ENCODE measurements around the gene MBD6. TPM values are rescaled to one million over a fixed set of nuclear protein-coding genes. Genes with fewer than 3 reads are reported as not detected.
"Not testable (repeated sequence)": the region's sequence is repeated elsewhere in the genome, so short reads cannot be mapped to it uniquely, and the experiment has no call there.

The MBD6 gene
- total and polyA plus RNA-seq, 2 of the 13 experiments (the other 11 are each of a cell fraction or from before 2014, with no cell fraction given) = 4.1 to 5.9 TPM

DNA sequence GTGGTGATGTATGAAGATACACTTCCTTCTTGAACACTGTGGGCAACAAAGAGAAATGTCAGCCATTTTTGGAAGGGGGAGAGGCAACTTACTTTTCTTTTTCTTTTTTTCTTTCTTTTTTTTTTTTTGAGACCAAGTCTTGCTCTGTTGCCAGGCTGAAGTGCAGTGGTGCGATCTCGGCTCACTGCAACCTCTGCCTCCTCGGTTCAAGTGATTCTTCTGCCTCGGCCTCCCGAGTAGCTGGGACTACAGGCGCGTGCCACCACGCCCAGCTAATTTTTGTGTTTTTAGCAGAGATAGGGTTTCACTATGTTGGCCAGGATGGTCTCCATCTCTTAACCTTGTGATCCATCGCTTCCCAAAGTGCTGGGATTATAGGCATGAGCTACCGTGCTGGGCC lies 4.9 kb upstream of the MBD6 start:
- 93% methylated on average over 10 of the region's 10 CpGs for WGBS (ENCODE audit: low lambda C conversion rate)

GRCh38 chr12:57518176-57518919 lies 4.3 kb upstream of the MBD6 start:
- FAIRE-seq (no peak), ATAC-seq (no peak), DNase-seq (ENCODE audit: low spot score) (no peak)
- TF ChIP-seq CEBPG (CRISPR knock-in tag; IDR thresholded peaks at IDR 0.05) (0 out of 2 replicates have a peak, but pooled peaks have one; percentile 36), SIN3B (IDR thresholded peaks at IDR 0.05; ENCODE audit: low read length) (no peak), CEBPB (IDR thresholded peaks at IDR 0.05; ENCODE audit: borderline replicate concordance, low read depth, low read length) (0 out of 2 replicates have a peak, but pooled peaks have one; percentile 44), SYNCRIP (IDR thresholded peaks at IDR 0.05; ENCODE audit: insufficient read depth, low read depth, low read length) (no peak), RBFOX2 (IDR thresholded peaks at IDR 0.05; ENCODE audit: low read depth, low read length) (peak; percentile 63), PAF1 (CRISPR knock-in tag; IDR thresholded peaks at IDR 0.05) (0 out of 2 replicates have a peak, but pooled peaks have one; percentile 8), ZBTB25 (CRISPR knock-in tag; IDR thresholded peaks at IDR 0.05) (peak; percentile 19; the same call in 1 of the 2 replicates), POLR2A (IDR thresholded peaks at IDR 0.05; ENCODE audit: insufficient read depth in 1 of 2, low read depth in 2 of 2, low read length in 2 of 2) (peak in 1 of 2 experiments; percentile 44; a peak in 1 of 4 replicates), SRF (IDR thresholded peaks at IDR 0.05; ENCODE audit: low read depth, low read length) (no peak)
- TF ChIP-seq, protein P1, sequence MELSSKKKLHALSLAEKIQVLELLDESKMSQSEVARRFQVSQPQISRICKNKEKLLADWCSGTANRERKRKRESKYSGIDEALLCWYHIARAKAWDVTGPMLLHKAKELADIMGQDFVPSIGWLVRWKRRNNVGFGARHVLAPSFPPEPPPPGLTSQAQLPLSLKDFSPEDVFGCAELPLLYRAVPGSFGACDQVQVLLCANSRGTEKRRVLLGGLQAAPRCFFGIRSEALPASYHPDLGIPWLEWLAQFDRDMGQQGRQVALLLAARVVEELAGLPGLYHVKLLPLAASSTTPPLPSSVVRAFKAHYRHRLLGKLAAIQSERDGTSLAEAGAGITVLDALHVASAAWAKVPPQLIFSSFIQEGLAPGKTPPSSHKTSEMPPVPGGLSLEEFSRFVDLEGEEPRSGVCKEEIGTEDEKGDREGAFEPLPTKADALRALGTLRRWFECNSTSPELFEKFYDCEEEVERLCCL (CRISPR knock-in tag; IDR thresholded peaks at IDR 0.05; ENCODE audit: borderline replicate concordance) = no peak
- CTCF ChIA-PET (ENCODE audit: low intra/inter-chr PET ratio, low total read pairs) = no interaction called here
- no peaks in the 10 kb centered on the region; a peak in 1 of 5 replicates for H3K27me3 ChIP-seq (ENCODE audit: control insufficient read depth in 1 of 2, insufficient read depth in 2 of 2, low read length in 2 of 2)
- H3K79me2 ChIP-seq (ENCODE audit: insufficient read depth, low read length) = peaks cover 27% of the 10 kb centered on the region
- peaks cover 31% of the 10 kb centered on the region for H3K4me1 ChIP-seq (ENCODE audit: insufficient read depth, low read length)
- in situ Hi-C loops (cut with HindIII; ENCODE audit: extremely low pct_ligation_motif_present, low pct_unique_long_range_greater_than_20kb) = no loop called here
- no peaks in the 10 kb centered on the region for H3K9me3 ChIP-seq (ENCODE audit: low read length)
- peak overlapping the region; percentile 100; the same call in 1 of the 2 replicates for H3K9ac ChIP-seq (ENCODE audit: insufficient read depth, low read depth, low read length)
- H4K20me1 ChIP-seq (ENCODE audit: insufficient read depth, low read length) = peaks cover 35% of the 10 kb centered on the region
- BruUV-seq (replicated peaks) = no TSS peak
- H3K4me3 ChIP-seq (replicated peaks in 1 of 3; ENCODE audit: insufficient read depth in 1 of 3, low read depth in 2 of 3, low read length in 3 of 3) = peak overlapping the region; percentile 70 to 99 (median 97)
- no peak overlapping the region for H2AFZ ChIP-seq (ENCODE audit: low read length)
- POLR2A ChIA-PET = interaction anchor here (1.0 to 7.8 kb wide), 8 partner anchors 14 to 73 kb away, joined by 3 to 90 read pairs (median 10); partner anchors contain the start of genes DCTN2, INHBE and PIP4K2C
- H3K27ac ChIP-seq (ENCODE audit: extremely low read length, insufficient read depth, low read length) = peak overlapping the region; percentile 97
- 67% methylated on average over 8 of the region's 8 CpGs for WGBS (ENCODE audit: low lambda C conversion rate)
- H3K36me3 ChIP-seq (replicated peaks in 1 of 2; ENCODE audit: control insufficient read depth in 1 of 2, insufficient read depth in 2 of 2, low read length in 2 of 2) = peaks cover 18 to 40% of the 10 kb centered on the region in 2 experiments
- peak overlapping the region; percentile 85 for H3K4me2 ChIP-seq (ENCODE audit: low read depth, low read length)
- intact Hi-C loops (cut with micrococcal nuclease; ENCODE audit: unreplicated experiment) = no loop called here

More for the DNA sequence above, 4.9 kb upstream of the MBD6 start:
- POLR2A ChIA-PET = interaction anchor here (1.0 to 7.8 kb wide), 9 partner anchors 14 to 83 kb away, joined by 3 to 90 read pairs (median 4); partner anchors contain the start of genes DCTN2, INHBC and PIP4K2C
- Histone ChIP-seq H3K36me3 (replicated peaks in 1 of 2; ENCODE audit: control insufficient read depth in 1 of 2, insufficient read depth in 2 of 2, low read length in 2 of 2) (peaks cover 20 to 46% of the 10 kb centered on the region in 2 experiments), H3K4me2 (ENCODE audit: low read depth, low read length) (peak overlapping the region; percentile 85; the same call in 1 of the 2 replicates), H3K79me2 (ENCODE audit: insufficient read depth, low read length) (peaks cover 24% of the 10 kb centered on the region), H3K9ac (ENCODE audit: insufficient read depth, low read depth, low read length) (peak overlapping the region; percentile 100; the same call in 1 of the 2 replicates), H4K20me1 (ENCODE audit: insufficient read depth, low read length) (peaks cover 35% of the 10 kb centered on the region), H3K4me1 (ENCODE audit: insufficient read depth, low read length) (peaks cover 31% of the 10 kb centered on the region)
- H3K9me3 ChIP-seq (ENCODE audit: low read length); H2AFZ ChIP-seq (ENCODE audit: low read length); H3K27me3 ChIP-seq (ENCODE audit: control insufficient read depth in 1 of 2, insufficient read depth in 2 of 2, low read length in 2 of 2); DNase-seq (ENCODE audit: low spot score); BruUV-seq (replicated peaks); H3K4me3 ChIP-seq (replicated peaks in 1 of 3; ENCODE audit: insufficient read depth in 1 of 3, low read depth in 2 of 3, low read length in 3 of 3); in situ Hi-C loops (cut with HindIII; ENCODE audit: extremely low pct_ligation_motif_present, low pct_unique_long_range_greater_than_20kb); intact Hi-C loops (cut with micrococcal nuclease; ENCODE audit: unreplicated experiment); CTCF ChIA-PET (ENCODE audit: low intra/inter-chr PET ratio, low total read pairs); FAIRE-seq; ATAC-seq; H3K27ac ChIP-seq (ENCODE audit: extremely low read length, insufficient read depth, low read length): not testable (repeated sequence)
- TF ChIP-seq RBFOX2 (IDR thresholded peaks at IDR 0.05; ENCODE audit: low read depth, low read length) = peak; percentile 63
- peak; percentile 21; the same call in 1 of the 2 replicates for TF ChIP-seq POLR2G (IDR thresholded peaks at IDR 0.05; ENCODE audit: low read depth, low read length)

Data from HepG2 (cell line).